KOPT-K1 (cell line): Measurements from ENCODE around the gene CDKAL1.

Experiments used
- H3K27ac ChIP-seq: fragments of 200-600 bp; sonication (generic); 2 replicates; pipeline ENCODE4 v1.5.1; 2016; ENCODE audit warnings: antibody characterized with exemption, mild to moderate bottlenecking, low read depth, low read length; ENCODE audit not compliant: poor library complexity, severe bottlenecking
- H3K36me3 ChIP-seq: fragments of 200-600 bp; sonication (generic); 2 replicates; pipeline ENCODE4 v1.5.1; 2017; ENCODE audit warnings: antibody characterized with exemption, mild to moderate bottlenecking, low read length, moderate library complexity; ENCODE audit not compliant: insufficient read depth
- H3K9me3 ChIP-seq: fragments of 200-600 bp; sonication (generic); 2 replicates; pipeline ENCODE4 v1.5.1; 2017; ENCODE audit warnings: antibody characterized with exemption, low read length, mild to moderate bottlenecking; ENCODE audit not compliant: insufficient read depth, poor library complexity, severe bottlenecking

Gene CDKAL1

GRCh38 chr6:21099338-21100314 lies 565.4 kb downstream of the CDKAL1 start:
- Histone ChIP-seq H3K36me3 (no peaks in the 10 kb centered on the region), H3K9me3 (no peaks in the 10 kb centered on the region), H3K27ac (no peak overlapping the region)

- Histone ChIP-seq H3K27ac (no peak overlapping the region), H3K9me3 (no peaks in the 10 kb centered on the region), H3K36me3 (no peaks in the 10 kb centered on the region)
Observed at GRCh38 chr6:21100991-21101390, 566.7 kb downstream of the CDKAL1 start.

GRCh38 chr6:21101694-21102093 lies 567.4 kb downstream of the CDKAL1 start:
- Histone ChIP-seq H3K36me3 (no peaks in the 10 kb centered on the region), H3K27ac (no peak overlapping the region), H3K9me3 (no peaks in the 10 kb centered on the region)

- H3K27ac ChIP-seq: no peak overlapping the region
- H3K9me3 ChIP-seq: no peaks in the 10 kb centered on the region
Observed at GRCh38 chr6:21102201-21102600, 567.9 kb downstream of the CDKAL1 start.

GRCh38 chr6:21102624-21103023 lies 568.4 kb downstream of the CDKAL1 start:
- Histone ChIP-seq H3K27ac (no peak overlapping the region), H3K9me3 (no peaks in the 10 kb centered on the region), H3K36me3 (no peaks in the 10 kb centered on the region)

More at GRCh38 chr6:21102201-21102600, 567.9 kb downstream of the CDKAL1 start:
- H3K36me3 ChIP-seq: no peaks in the 10 kb centered on the region

GRCh38 chr6:21103626-21104224 lies 569.5 kb downstream of the CDKAL1 start:
- no peaks in the 10 kb centered on the region for H3K9me3 ChIP-seq
- no peaks in the 10 kb centered on the region for H3K36me3 ChIP-seq
- H3K27ac ChIP-seq: no peak overlapping the region

- Histone ChIP-seq H3K27ac (no peak overlapping the region), H3K9me3 (no peaks in the 10 kb centered on the region), H3K36me3 (no peaks in the 10 kb centered on the region)
Observed at GRCh38 chr6:21104288-21104687, 570.0 kb downstream of the CDKAL1 start.

GRCh38 chr6:21107796-21108195 lies 573.5 kb downstream of the CDKAL1 start:
- H3K9me3 ChIP-seq: no peaks in the 10 kb centered on the region
- no peak overlapping the region for H3K27ac ChIP-seq
- H3K36me3 ChIP-seq: no peaks in the 10 kb centered on the region

- Histone ChIP-seq H3K9me3 (no peaks in the 10 kb centered on the region), H3K27ac (no peak overlapping the region), H3K36me3 (no peaks in the 10 kb centered on the region)
Observed at GRCh38 chr6:21109391-21110178, 575.3 kb downstream of the CDKAL1 start.

- H3K9me3 ChIP-seq: no peaks in the 10 kb centered on the region
- H3K36me3 ChIP-seq: no peaks in the 10 kb centered on the region
- H3K27ac ChIP-seq: no peak overlapping the region
Observed at GRCh38 chr6:21110684-21111083, 576.4 kb downstream of the CDKAL1 start.

- no peaks in the 10 kb centered on the region for H3K36me3 ChIP-seq
- H3K9me3 ChIP-seq: no peaks in the 10 kb centered on the region
- H3K27ac ChIP-seq: no peak overlapping the region
Observed at GRCh38 chr6:21111093-21111725, 577.0 kb downstream of the CDKAL1 start.

- Histone ChIP-seq H3K36me3 (no peaks in the 10 kb centered on the region), H3K27ac (no peak overlapping the region), H3K9me3 (no peaks in the 10 kb centered on the region)
Observed at GRCh38 chr6:21115111-21115510, 580.9 kb downstream of the CDKAL1 start.

- Histone ChIP-seq H3K27ac (no peak overlapping the region), H3K9me3 (no peaks in the 10 kb centered on the region), H3K36me3 (no peaks in the 10 kb centered on the region)
Observed at GRCh38 chr6:21116736-21117135, 582.5 kb downstream of the CDKAL1 start.

GRCh38 chr6:21118216-21118780 lies 584.0 kb downstream of the CDKAL1 start:
- H3K36me3 ChIP-seq: no peaks in the 10 kb centered on the region
- H3K27ac ChIP-seq: no peak overlapping the region
- H3K9me3 ChIP-seq: no peaks in the 10 kb centered on the region
